ENCODE results near the gene CUBN. TPM values are rescaled to one million over a fixed set of nuclear protein-coding genes. Genes with fewer than 3 reads are reported as not detected.

CUBN gene
- total and polyA plus RNA-seq, 9 of the 15 experiments (the other 6 are each of a cell fraction or from before 2014, with no cell fraction given), result 0.04 to 0.33 (median 0.09) TPM

DNA sequence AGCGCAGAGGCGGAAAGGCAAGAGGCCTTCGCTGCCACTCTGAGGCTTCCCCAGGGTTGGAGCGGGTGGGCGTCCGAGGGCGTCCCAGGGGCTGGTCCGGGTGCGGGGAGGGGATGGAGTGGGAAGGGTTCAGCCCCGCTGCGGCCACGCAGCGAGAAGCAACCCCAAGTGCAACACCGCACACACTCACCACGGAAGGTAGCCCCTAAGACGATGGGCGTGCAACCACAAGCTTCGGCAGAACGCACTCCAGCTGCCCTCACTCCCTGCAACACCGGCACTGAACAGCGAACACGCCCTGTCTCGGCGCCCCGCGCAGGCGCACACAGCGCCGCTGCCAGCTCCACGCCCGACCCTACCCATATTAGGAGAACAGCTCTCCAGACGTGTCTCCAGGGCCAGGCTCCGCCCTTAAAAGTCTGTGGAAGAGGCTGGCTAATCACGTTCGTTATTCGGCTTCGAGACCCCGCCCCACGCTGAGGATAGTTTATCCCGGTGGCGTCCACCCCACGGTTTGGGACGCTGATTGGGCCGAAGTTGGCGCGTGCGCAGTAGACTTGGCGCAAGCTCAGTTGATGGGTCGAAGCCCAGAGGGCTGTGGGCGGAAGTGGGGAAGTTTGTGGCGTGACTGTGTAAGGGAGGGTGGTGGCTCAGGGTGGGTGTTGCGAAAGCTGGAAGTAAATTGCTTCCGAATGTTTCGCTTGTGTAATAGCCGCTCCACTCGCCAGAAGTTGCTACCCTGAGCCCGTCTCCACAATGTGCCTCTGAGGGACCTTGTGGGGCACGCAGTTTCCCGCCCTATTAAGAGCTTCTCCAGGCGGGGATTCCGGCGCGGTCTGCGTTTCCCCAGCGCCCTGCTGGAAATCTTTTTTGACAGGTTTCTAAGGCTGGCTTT, 312.2 kb downstream of the CUBN start, which contains the start of gene RSU1 (continued):
- TF ChIP-seq, protein P1, sequence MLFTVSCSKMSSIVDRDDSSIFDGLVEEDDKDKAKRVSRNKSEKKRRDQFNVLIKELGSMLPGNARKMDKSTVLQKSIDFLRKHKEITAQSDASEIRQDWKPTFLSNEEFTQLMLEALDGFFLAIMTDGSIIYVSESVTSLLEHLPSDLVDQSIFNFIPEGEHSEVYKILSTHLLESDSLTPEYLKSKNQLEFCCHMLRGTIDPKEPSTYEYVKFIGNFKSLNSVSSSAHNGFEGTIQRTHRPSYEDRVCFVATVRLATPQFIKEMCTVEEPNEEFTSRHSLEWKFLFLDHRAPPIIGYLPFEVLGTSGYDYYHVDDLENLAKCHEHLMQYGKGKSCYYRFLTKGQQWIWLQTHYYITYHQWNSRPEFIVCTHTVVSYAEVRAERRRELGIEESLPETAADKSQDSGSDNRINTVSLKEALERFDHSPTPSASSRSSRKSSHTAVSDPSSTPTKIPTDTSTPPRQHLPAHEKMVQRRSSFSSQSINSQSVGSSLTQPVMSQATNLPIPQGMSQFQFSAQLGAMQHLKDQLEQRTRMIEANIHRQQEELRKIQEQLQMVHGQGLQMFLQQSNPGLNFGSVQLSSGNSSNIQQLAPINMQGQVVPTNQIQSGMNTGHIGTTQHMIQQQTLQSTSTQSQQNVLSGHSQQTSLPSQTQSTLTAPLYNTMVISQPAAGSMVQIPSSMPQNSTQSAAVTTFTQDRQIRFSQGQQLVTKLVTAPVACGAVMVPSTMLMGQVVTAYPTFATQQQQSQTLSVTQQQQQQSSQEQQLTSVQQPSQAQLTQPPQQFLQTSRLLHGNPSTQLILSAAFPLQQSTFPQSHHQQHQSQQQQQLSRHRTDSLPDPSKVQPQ (CRISPR knock-in tag; IDR thresholded peaks at IDR 0.05; ENCODE audit: borderline replicate concordance), result no peak
- TF ChIP-seq NELFE (IDR thresholded peaks at IDR 0.05; ENCODE audit: insufficient read depth, insufficient read length) (no peak), PURB (CRISPR knock-in tag; IDR thresholded peaks at IDR 0.05; ENCODE audit: low read depth) (no peak), FOXA1 (IDR thresholded peaks at IDR 0.05; ENCODE audit: borderline replicate concordance) (no peak), MECOM (CRISPR knock-in tag; IDR thresholded peaks at IDR 0.05) (no peak), RBM25 (IDR thresholded peaks at IDR 0.05; ENCODE audit: low read depth, low read length, severe bottlenecking) (no peak), ZKSCAN1 (IDR thresholded peaks at IDR 0.05; ENCODE audit: low read depth, low read length) (peak; percentile 42; the same call in 1 of the 2 replicates), TAF9B (IDR thresholded peaks at IDR 0.05; ENCODE audit: partially characterized antibody) (peak; percentile 52), DNMT1 (IDR thresholded peaks at IDR 0.05) (no peak), CBFB (CRISPR knock-in tag; IDR thresholded peaks at IDR 0.05) (no peak), LCOR (CRISPR knock-in tag; IDR thresholded peaks at IDR 0.05) (peak; percentile 37; the same call in 1 of the 2 replicates), SLC30A9 (CRISPR knock-in tag; IDR thresholded peaks at IDR 0.05) (no peak), EWSR1 (IDR thresholded peaks at IDR 0.05; ENCODE audit: borderline replicate concordance, low read depth, partially characterized antibody) (no peak), LEF1 (IDR thresholded peaks at IDR 0.05) (no peak), ZFX (CRISPR knock-in tag; IDR thresholded peaks at IDR 0.05) (peak; percentile 53)
- TF ChIP-seq, protein P2, sequence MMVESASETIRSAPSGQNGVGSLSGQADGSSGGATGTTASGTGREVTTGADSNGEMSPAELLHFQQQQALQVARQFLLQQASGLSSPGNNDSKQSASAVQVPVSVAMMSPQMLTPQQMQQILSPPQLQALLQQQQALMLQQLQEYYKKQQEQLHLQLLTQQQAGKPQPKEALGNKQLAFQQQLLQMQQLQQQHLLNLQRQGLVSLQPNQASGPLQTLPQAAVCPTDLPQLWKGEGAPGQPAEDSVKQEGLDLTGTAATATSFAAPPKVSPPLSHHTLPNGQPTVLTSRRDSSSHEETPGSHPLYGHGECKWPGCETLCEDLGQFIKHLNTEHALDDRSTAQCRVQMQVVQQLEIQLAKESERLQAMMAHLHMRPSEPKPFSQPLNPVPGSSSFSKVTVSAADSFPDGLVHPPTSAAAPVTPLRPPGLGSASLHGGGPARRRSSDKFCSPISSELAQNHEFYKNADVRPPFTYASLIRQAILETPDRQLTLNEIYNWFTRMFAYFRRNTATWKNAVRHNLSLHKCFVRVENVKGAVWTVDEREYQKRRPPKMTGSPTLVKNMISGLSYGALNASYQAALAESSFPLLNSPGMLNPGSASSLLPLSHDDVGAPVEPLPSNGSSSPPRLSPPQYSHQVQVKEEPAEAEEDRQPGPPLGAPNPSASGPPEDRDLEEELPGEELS (CRISPR knock-in tag; IDR thresholded peaks at IDR 0.05; ENCODE audit: borderline replicate concordance), result 0 out of 2 replicates have a peak, but pooled peaks have one; percentile 40
- TF ChIP-seq, protein P3, sequence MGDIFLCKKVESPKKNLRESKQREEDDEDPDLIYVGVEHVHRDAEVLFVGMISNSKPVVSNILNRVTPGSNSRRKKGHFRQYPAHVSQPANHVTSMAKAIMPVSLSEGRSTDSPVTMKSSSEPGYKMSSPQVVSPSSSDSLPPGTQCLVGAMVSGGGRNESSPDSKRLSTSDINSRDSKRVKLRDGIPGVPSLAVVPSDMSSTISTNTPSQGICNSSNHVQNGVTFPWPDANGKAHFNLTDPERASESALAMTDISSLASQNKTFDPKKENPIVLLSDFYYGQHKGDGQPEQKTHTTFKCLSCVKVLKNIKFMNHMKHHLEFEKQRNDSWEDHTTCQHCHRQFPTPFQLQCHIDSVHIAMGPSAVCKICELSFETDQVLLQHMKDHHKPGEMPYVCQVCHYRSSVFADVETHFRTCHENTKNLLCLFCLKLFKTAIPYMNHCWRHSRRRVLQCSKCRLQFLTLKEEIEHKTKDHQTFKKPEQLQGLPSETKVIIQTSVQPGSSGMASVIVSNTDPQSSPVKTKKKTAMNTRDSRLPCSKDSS (IDR thresholded peaks at IDR 0.05; ENCODE audit: low read depth, partially characterized antibody), result no peak

Measured in K562 (cell line).